H1 (cell line): ENCODE data around the gene MYO9B. TPM values are rescaled to one million over a fixed set of nuclear protein-coding genes. Genes with fewer than 3 reads are reported as not detected.

Experiments used
- CTCF ChIA-PET: fragments of 300-600 bp; sonication (Branson Sonifier 250); formaldehyde crosslinking; loops from one replicate; lab custom pipeline; 2021; ENCODE audit not compliant: partially characterized antibody; lab: Charles Lee
- POLR2A ChIA-PET: fragments of 300-600 bp; sonication (Branson Sonifier 250); formaldehyde crosslinking; loops from one replicate; lab custom pipeline; 2021; ENCODE audit warnings: inconsistent platforms; ENCODE audit not compliant: partially characterized antibody; lab: Charles Lee
- DNase-seq, 2 experiments: peaks; one replicate each; pipeline versions ENCODE4 v3.0.0 to v3.0.0-alpha.2; 2010 to 2022; ENCODE audit warnings: low spot score in 2 of 2, low read depth in 1 of 2, mixed read lengths in 1 of 2
- FAIRE-seq: peaks from 2 replicates; lab custom pipeline; 2011; peaks lifted over from hg19 to GRCh38; lab: Jason Lieb, UNC
- H2AFZ ChIP-seq: 2 replicates; pipeline ENCODE4 v1.8.1; 2012; ENCODE audit warnings: low read length, inconsistent platforms
- H2AK5ac ChIP-seq: 2 replicates; pipeline ENCODE4 v1.6.1; 2013; ENCODE audit warnings: low read depth, low read length
- H2BK120ac ChIP-seq: replicated peaks from 2 replicates; pipeline ENCODE3; 2013; ENCODE audit warnings: low read depth, low read length, inconsistent platforms
- H2BK12ac ChIP-seq: 2 replicates; pipeline ENCODE4 v1.6.1; 2013; ENCODE audit warnings: low read depth, low read length
- H2BK15ac ChIP-seq: 2 replicates; pipeline ENCODE4 v1.6.1; 2013; ENCODE audit warnings: low read length
- H2BK20ac ChIP-seq: 2 replicates; pipeline ENCODE4 v1.6.1; 2013; ENCODE audit warnings: low read length
- H2BK5ac ChIP-seq: 2 replicates; pipeline ENCODE4 v1.6.1; 2013; ENCODE audit warnings: low read depth, low read length
- H3K14ac ChIP-seq: 2 replicates; pipeline ENCODE4 v1.6.1; 2013; ENCODE audit warnings: inconsistent platforms; ENCODE audit not compliant: insufficient read length
- H3K18ac ChIP-seq: 2 replicates; pipeline ENCODE4 v1.6.1; 2013; ENCODE audit warnings: low read length; ENCODE audit errors: extremely low read depth
- H3K23ac ChIP-seq: 2 replicates; pipeline ENCODE4 v1.6.1; 2013; ENCODE audit warnings: inconsistent platforms; ENCODE audit not compliant: insufficient read length
- H3K23me2 ChIP-seq: 2 replicates; pipeline ENCODE4 v1.6.1; 2013; ENCODE audit warnings: low read depth, low read length
- H3K27ac ChIP-seq: 2 replicates; pipeline ENCODE4 v1.6.1; 2011; ENCODE audit warnings: low read depth, low read length, inconsistent platforms
- H3K27me3 ChIP-seq, 4 experiments: replicated peaks in 1 of 4; 1 replicate in 1 of 4; 2 replicates in 3 of 4; pipeline versions ENCODE4 v1.6.1 to v1.8.1; 2011 to 2013; ENCODE audit warnings: low read length in 3 of 4, mild to moderate bottlenecking in 3 of 4, inconsistent platforms in 2 of 4, mixed read lengths in 2 of 4, moderate library complexity in 1 of 4; ENCODE audit not compliant: control insufficient read depth in 3 of 4, insufficient read depth in 3 of 4; ENCODE audit errors: extremely low read depth in 1 of 4
- H3K36me3 ChIP-seq, 4 experiments: 2 replicates each; pipeline versions ENCODE4 v1.6.1 to v1.8.1; 2011 to 2013; ENCODE audit warnings: mild to moderate bottlenecking in 4 of 4, low read length in 3 of 4, moderate library complexity in 2 of 4, control low read depth in 1 of 4, inconsistent platforms in 1 of 4; ENCODE audit not compliant: insufficient read depth in 4 of 4, control insufficient read depth in 2 of 4
- H3K4ac ChIP-seq: replicated peaks from 2 replicates; pipeline ENCODE3; 2013; ENCODE audit warnings: low read length, low read depth, mixed read lengths, inconsistent platforms; ENCODE audit not compliant: insufficient read length
- H3K4me1 ChIP-seq, 4 experiments: replicated peaks in 1 of 4; 1 replicate in 1 of 4; 2 replicates in 3 of 4; pipeline versions ENCODE4 v1.6.1 to v1.8.1; 2011 to 2013; ENCODE audit warnings: low read length in 3 of 4, inconsistent platforms in 2 of 4, mixed read lengths in 1 of 4; ENCODE audit not compliant: insufficient read depth in 4 of 4, control insufficient read depth in 3 of 4
- H3K4me2 ChIP-seq, 2 experiments: 2 replicates each; pipeline versions ENCODE4 v1.6.1 to v1.8.1; 2011 to 2013; ENCODE audit warnings: low read depth in 2 of 2, low read length in 2 of 2, control low read depth in 1 of 2, inconsistent platforms in 1 of 2, mild to moderate bottlenecking in 1 of 2; ENCODE audit not compliant: insufficient read depth in 1 of 2
- H3K4me3 ChIP-seq, 4 experiments: fragments of 200-600, 300-600 bp in 1 of 4; sonication (generic), shearing (Covaris generic), sonication (Bioruptor Twin) in 1 of 4; 2 replicates each; pipeline versions ENCODE4 v1.5.1 to v1.8.1; 2011 to 2016; ENCODE audit warnings: low read length in 4 of 4, low read depth in 3 of 4, control low read depth in 2 of 4, inconsistent platforms in 2 of 4, mild to moderate bottlenecking in 2 of 4, mixed read lengths in 1 of 4, moderate library complexity in 1 of 4; ENCODE audit not compliant: insufficient read depth in 2 of 4; ENCODE audit errors: extremely low read depth in 1 of 4
- H3K56ac ChIP-seq: replicated peaks from 2 replicates; pipeline ENCODE3; 2013; ENCODE audit warnings: low read depth, mild to moderate bottlenecking, mixed read lengths, low read length, inconsistent platforms; ENCODE audit not compliant: insufficient read length
- H3K79me1 ChIP-seq: 2 replicates; pipeline ENCODE4 v1.6.1; 2013; ENCODE audit warnings: low read depth, low read length, control low read depth
- H3K79me2 ChIP-seq, 2 experiments: 2 replicates each; pipeline versions ENCODE4 v1.6.1 to v1.8.1; 2012 to 2013; ENCODE audit warnings: low read length in 2 of 2, mild to moderate bottlenecking in 2 of 2, inconsistent platforms in 1 of 2; ENCODE audit not compliant: insufficient read depth in 2 of 2, control insufficient read depth in 1 of 2
- H3K9ac ChIP-seq, 4 experiments: replicated peaks in 1 of 4; 1 replicate in 1 of 4; 2 replicates in 3 of 4; pipeline versions ENCODE4 v1.6.1 to v1.8.1; 2011 to 2013; ENCODE audit warnings: low read depth in 3 of 4, low read length in 3 of 4, control low read depth in 2 of 4, mild to moderate bottlenecking in 2 of 4, moderate library complexity in 2 of 4, inconsistent platforms in 1 of 4; ENCODE audit errors: extremely low read depth in 1 of 4
- H3K9me3 ChIP-seq, 2 experiments: 2 replicates each; pipeline versions ENCODE4 v1.6.1 to v1.8.1; 2012 to 2013; ENCODE audit warnings: mild to moderate bottlenecking in 2 of 2, moderate library complexity in 2 of 2, control low read depth in 1 of 2, inconsistent platforms in 1 of 2, low read depth in 1 of 2, low read length in 1 of 2, mixed read lengths in 1 of 2; ENCODE audit not compliant: insufficient read depth in 2 of 2
- H4K20me1 ChIP-seq, 2 experiments: replicated peaks in 1 of 2; 2 replicates each; pipeline versions ENCODE3 to v1.8.1; 2011 to 2013; ENCODE audit warnings: inconsistent platforms in 2 of 2, low read length in 2 of 2, mild to moderate bottlenecking in 1 of 2; ENCODE audit not compliant: insufficient read depth in 2 of 2, control insufficient read depth in 1 of 2
- H4K5ac ChIP-seq: 2 replicates; pipeline ENCODE4 v1.6.1; 2013; ENCODE audit warnings: low read length, low read depth, mixed read lengths, inconsistent platforms; ENCODE audit not compliant: insufficient read length
- H4K8ac ChIP-seq: 2 replicates; pipeline ENCODE4 v1.8.0; 2013; ENCODE audit warnings: mild to moderate bottlenecking, moderate library complexity, low read length, inconsistent platforms; ENCODE audit not compliant: insufficient read depth; ENCODE audit errors: extremely low read depth
- H4K91ac ChIP-seq: replicated peaks from 2 replicates; pipeline ENCODE3; 2013; ENCODE audit warnings: low read length, mixed read lengths, inconsistent platforms; ENCODE audit not compliant: insufficient read length
- ASH2L ChIP-seq: fragments of 200-600, 300-600 bp; sonication (generic); IDR thresholded peaks from one replicate; pipeline ENCODE4 v1.7.1; 2017; ENCODE audit warnings: low read length
- CHD1 ChIP-seq: IDR thresholded peaks from 2 replicates; pipeline ENCODE4 v1.6.1; 2012; ENCODE audit warnings: low read depth, low read length, improper control_type of control experiment
- CTBP2 ChIP-seq: IDR thresholded peaks from 2 replicates; pipeline ENCODE4 v1.7.0; 2011; ENCODE audit warnings: borderline replicate concordance, mild to moderate bottlenecking, moderate library complexity, mixed read lengths, low read length; ENCODE audit not compliant: insufficient read depth, insufficient read length
- GABPA ChIP-seq: IDR thresholded peaks from 2 replicates; pipeline ENCODE4 v1.6.1; 2011; ENCODE audit warnings: mild to moderate bottlenecking, low read length, moderate library complexity, borderline replicate concordance; ENCODE audit not compliant: insufficient read depth
- POLR2AphosphoS5 ChIP-seq: IDR thresholded peaks from 2 replicates; pipeline ENCODE4 v1.6.1; 2011; ENCODE audit warnings: low read depth, low read length
- RNF2 ChIP-seq: fragments of 200-900, 300-1000 bp; sonication (generic); IDR thresholded peaks from 2 replicates; pipeline ENCODE4 v1.7.1; 2016; ENCODE audit warnings: borderline replicate concordance, low read depth, mild to moderate bottlenecking, antibody characterized with exemption, low read length; ENCODE audit not compliant: poor library complexity, severe bottlenecking; ENCODE audit errors: missing control alignments
- SIN3A ChIP-seq, 2 experiments: IDR thresholded peaks in 1 of 2; conservative IDR thresholded peaks in 1 of 2; 2 replicates each; pipeline ENCODE4 v1.6.1; 2011 to 2012; ENCODE audit warnings: low read length in 2 of 2, improper control_type of control experiment in 1 of 2, low read depth in 1 of 2, mild to moderate bottlenecking in 1 of 2
- SIRT6 ChIP-seq: IDR thresholded peaks from one replicate; pipeline ENCODE4 v1.7.1; 2012; ENCODE audit warnings: low read length, inconsistent platforms
- SRF ChIP-seq: IDR thresholded peaks from 2 replicates; pipeline ENCODE4 v1.6.1; 2011; ENCODE audit warnings: mild to moderate bottlenecking, low read depth, low read length, moderate library complexity
- TCF12 ChIP-seq: IDR thresholded peaks from 2 replicates; pipeline ENCODE4 v1.6.1; 2011; ENCODE audit warnings: low read depth, mild to moderate bottlenecking, low read length
- WGBS, 2 experiments: shearing (Covaris generic) in 1 of 2; methylation state at CpG; one replicate each; pipeline versions ENCODE4 v1.1.6 to v1.1.7; 2013 to 2015; ENCODE audit warnings: low lambda C conversion rate in 2 of 2, mixed read lengths in 2 of 2, inconsistent platforms in 1 of 2, low coverage in 1 of 2, missing lambda C conversion rate in 1 of 2; ENCODE audit not compliant: insufficient replicate concordance in 2 of 2, insufficient coverage in 1 of 2, insufficient read length in 1 of 2; ENCODE audit errors: extremely low coverage in 1 of 2, missing lambda C conversion rate in 1 of 2; 5-methylcytosine and 5-hydroxymethylcytosine counted together
- polyA plus RNA-seq, 7 experiments: library from polyadenylated mRNA; depleted of rRNA in 3 of 7; stranded (reverse) in 5 of 7; unstranded in 2 of 7; fragments of >200 nt in 5 of 7; fragments of 200-250 nt in 2 of 7; gene quantifications; 1 replicate in 5 of 7; 2 replicates in 1 of 7; 4 replicates in 1 of 7; pipeline versions ENCODE4 v1.2.1 to v1.2.3, GENCODE V29; 2011 to 2013; ENCODE audit warnings: missing spikeins in 2 of 7, mixed read lengths in 2 of 7
- total RNA-seq: library from RNA; stranded (reverse); fragmentation: NEBNext Ultra II Directional; extraction: Animal tissue kit (Norgen Biotek cat#: 25700); gene quantifications from 2 replicates; pipeline ENCODE4 v1.2.1, GENCODE V29; 2021

Gene MYO9B
- total and polyA plus RNA-seq, 2 of the 8 experiments (the other 6 are each of a cell fraction or from before 2014, with no cell fraction given): 27.6 to 77.1 TPM

- peak overlapping the region; percentile 35 for H3K14ac ChIP-seq
- H3K23ac ChIP-seq: no peak overlapping the region
- H3K79me2 ChIP-seq: peaks cover 12 to 21% of the 10 kb centered on the region in 2 experiments; a peak in 3 of 4 replicates
- H2AFZ ChIP-seq: no peak overlapping the region
- H2BK5ac ChIP-seq: peak overlapping the region; percentile 91
- CTCF ChIA-PET: interaction anchor here (0.8 to 4.3 kb wide), 7 partner anchors 12 to 61 kb away, joined by 3 to 35 read pairs (median 8); partner anchors contain the start of gene DDA1
- FAIRE-seq: peak; percentile 97
- no peaks in the 10 kb centered on the region for H3K9me3 ChIP-seq
- H3K23me2 ChIP-seq: peaks cover 2% of the 10 kb centered on the region; the same call in 1 of the 2 replicates
- POLR2A ChIA-PET: interaction anchor here (0.7 to 4.2 kb wide), 17 partner anchors 9 to 172 kb away, joined by 3 to 44 read pairs (median 5); partner anchors contain the start of genes BABAM1, DDA1, MYO9B and USE1
- 39% methylated on average over 21 of the region's 21 CpGs; no CpG with 5 or more reads in 1 of the 2 experiments for WGBS, 2 experiments
- H2AK5ac ChIP-seq: peak overlapping the region; percentile 79; the same call in 1 of the 2 replicates
- H2BK15ac ChIP-seq: peak overlapping the region; percentile 66; the same call in 1 of the 2 replicates
- H2BK20ac ChIP-seq: peak overlapping the region; percentile 88
- peak overlapping the region; percentile 3; the same call in 1 of the 2 replicates for H2BK12ac ChIP-seq
- peak overlapping the region; percentile 75 for H2BK120ac ChIP-seq
- H3K36me3 ChIP-seq: no peaks in the 10 kb centered on the region
- H4K5ac ChIP-seq: peak overlapping the region; percentile 47
- peak overlapping the region in 2 of 4 experiments; percentile 48 to 49; a peak in 4 of 7 replicates for H3K9ac ChIP-seq
- peaks cover 0 to 25% (median 20%) of the 10 kb centered on the region in 4 experiments; a peak in 6 of 7 replicates for H3K4me1 ChIP-seq
- peak overlapping the region; percentile 65 for H3K18ac ChIP-seq
- no peaks in the 10 kb centered on the region for H3K27me3 ChIP-seq
- H3K4me2 ChIP-seq: peak overlapping the region; percentile 64 to 94
- H3K4me3 ChIP-seq: peak overlapping the region in 2 of 4 experiments; percentile 3 to 78; a peak in 5 of 8 replicates
- peak overlapping the region; percentile 67 for H3K56ac ChIP-seq
- peaks cover 2% of the 10 kb centered on the region for H3K79me1 ChIP-seq
- peak in 1 of 2 experiments; percentile 79 for DNase-seq
- peak overlapping the region; percentile 59 for H4K91ac ChIP-seq
- H4K20me1 ChIP-seq: peaks cover 0 to 1% of the 10 kb centered on the region in 2 experiments
- peak overlapping the region; percentile 75 for H3K27ac ChIP-seq
- H4K8ac ChIP-seq: peak overlapping the region; percentile 69; the same call in 1 of the 2 replicates
- peak overlapping the region; percentile 0 for H3K4ac ChIP-seq
- TF ChIP-seq SIRT6 (no peak), CHD1 (no peak), CTBP2 (no peak), ASH2L (no peak), SRF (no peak), GABPA (no peak), SIN3A (conservative IDR thresholded peaks at IDR 0.05 in 1 of 2, IDR thresholded peaks at IDR 0.05 in 1 of 2; ENCODE audit: low read depth in 1 of 2, low read length in 2 of 2) (peak; percentile 71 to 78; a peak in 2 of 4 replicates), RNF2 (no peak), POLR2AphosphoS5 (peak; percentile 74; the same call in 1 of the 2 replicates), TCF12 (peak; percentile 87)
These were observed 172.6 kb downstream of the MYO9B start for GRCh38 chr19:17248011-17248776.
